ENCODE measurements around the gene MCTP2. TPM values are rescaled to one million over a fixed set of nuclear protein-coding genes. Genes with fewer than 3 reads are reported as not detected.

MCTP2 gene
- total and polyA plus RNA-seq, 2 of the 13 experiments (the other 11 are each of a cell fraction or from before 2014, with no cell fraction given), result 5.1 to 8.6 TPM

DNA sequence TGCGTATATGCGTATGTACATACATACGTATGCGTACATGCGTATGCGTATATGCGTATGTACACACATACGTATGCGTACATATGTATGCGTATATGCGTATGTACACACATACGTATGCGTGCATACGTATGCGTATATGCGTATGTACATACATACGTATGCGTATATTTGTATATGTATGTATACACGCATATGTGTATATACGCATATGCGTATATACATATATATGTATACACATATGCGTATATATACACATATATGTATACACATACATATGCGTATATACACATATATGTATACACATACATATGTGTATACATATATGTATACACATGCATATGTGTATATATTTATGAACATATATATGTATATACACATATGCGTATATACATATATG, 12.1 kb downstream of the MCTP2 start:
- ChIA-PET POLR2A (no interaction called here), CTCF (ENCODE audit: low intra/inter-chr PET ratio, low total read pairs) (no interaction called here)
- FAIRE-seq (no peak), DNase-seq (ENCODE audit: low spot score) (no peak), ATAC-seq (no peak)
- Histone ChIP-seq H4K20me1 (ENCODE audit: insufficient read depth, low read length) (no peaks in the 10 kb centered on the region), H3K36me3 (replicated peaks in 1 of 2; ENCODE audit: control insufficient read depth in 1 of 2, insufficient read depth in 2 of 2, low read length in 2 of 2) (no peaks in the 10 kb centered on the region), H3K27me3 (ENCODE audit: control insufficient read depth in 1 of 2, insufficient read depth in 2 of 2, low read length in 2 of 2) (no peaks in the 10 kb centered on the region), H3K4me3 (replicated peaks in 1 of 3; ENCODE audit: insufficient read depth in 1 of 3, low read depth in 2 of 3, low read length in 3 of 3) (no peak overlapping the region), H3K27ac (ENCODE audit: extremely low read length, insufficient read depth, low read length) (no peak overlapping the region), H3K79me2 (ENCODE audit: insufficient read depth, low read length) (peaks cover 2% of the 10 kb centered on the region), H2AFZ (ENCODE audit: low read length) (no peak overlapping the region), H3K9me3 (ENCODE audit: low read length) (peaks cover 10% of the 10 kb centered on the region; the same call in 1 of the 2 replicates), H3K9ac (ENCODE audit: insufficient read depth, low read depth, low read length) (no peak overlapping the region), H3K4me2 (ENCODE audit: low read depth, low read length) (no peak overlapping the region), H3K4me1 (ENCODE audit: insufficient read depth, low read length) (peaks cover 27% of the 10 kb centered on the region)
- intact Hi-C loops (cut with micrococcal nuclease; ENCODE audit: unreplicated experiment) (no loop called here), in situ Hi-C loops (cut with HindIII; ENCODE audit: extremely low pct_ligation_motif_present, low pct_unique_long_range_greater_than_20kb) (no loop called here)
- no TSS peak for BruUV-seq (replicated peaks)
- WGBS (ENCODE audit: low lambda C conversion rate), result 97% methylated on average over 24 of the region's 24 CpGs
- TF ChIP-seq, protein P1, sequence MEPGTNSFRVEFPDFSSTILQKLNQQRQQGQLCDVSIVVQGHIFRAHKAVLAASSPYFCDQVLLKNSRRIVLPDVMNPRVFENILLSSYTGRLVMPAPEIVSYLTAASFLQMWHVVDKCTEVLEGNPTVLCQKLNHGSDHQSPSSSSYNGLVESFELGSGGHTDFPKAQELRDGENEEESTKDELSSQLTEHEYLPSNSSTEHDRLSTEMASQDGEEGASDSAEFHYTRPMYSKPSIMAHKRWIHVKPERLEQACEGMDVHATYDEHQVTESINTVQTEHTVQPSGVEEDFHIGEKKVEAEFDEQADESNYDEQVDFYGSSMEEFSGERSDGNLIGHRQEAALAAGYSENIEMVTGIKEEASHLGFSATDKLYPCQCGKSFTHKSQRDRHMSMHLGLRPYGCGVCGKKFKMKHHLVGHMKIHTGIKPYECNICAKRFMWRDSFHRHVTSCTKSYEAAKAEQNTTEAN (CRISPR knock-in tag; conservative IDR thresholded peaks at IDR 0.05), result no peak
- TF ChIP-seq EZH2 (conservative IDR thresholded peaks at IDR 0.05; ENCODE audit: low read depth, low read length) (no peak), MYNN (CRISPR knock-in tag; IDR thresholded peaks at IDR 0.05; ENCODE audit: low read depth) (no peak), MED1 (CRISPR knock-in tag; IDR thresholded peaks at IDR 0.05) (no peak), ZNF343 (CRISPR knock-in tag; IDR thresholded peaks at IDR 0.05) (no peak), SOX6 (IDR thresholded peaks at IDR 0.05) (no peak), SOX6 (CRISPR knock-in tag; IDR thresholded peaks at IDR 0.05) (no peak), FOXK1 (CRISPR knock-in tag; IDR thresholded peaks at IDR 0.05; ENCODE audit: borderline replicate concordance, low read depth) (no peak), KDM6A (CRISPR knock-in tag; IDR thresholded peaks at IDR 0.05; ENCODE audit: low read depth) (no peak), ZNF780A (CRISPR knock-in tag; IDR thresholded peaks at IDR 0.05) (no peak), ZFP41 (CRISPR knock-in tag; IDR thresholded peaks at IDR 0.05; ENCODE audit: borderline replicate concordance) (no peak)
- TF ChIP-seq, protein P2, sequence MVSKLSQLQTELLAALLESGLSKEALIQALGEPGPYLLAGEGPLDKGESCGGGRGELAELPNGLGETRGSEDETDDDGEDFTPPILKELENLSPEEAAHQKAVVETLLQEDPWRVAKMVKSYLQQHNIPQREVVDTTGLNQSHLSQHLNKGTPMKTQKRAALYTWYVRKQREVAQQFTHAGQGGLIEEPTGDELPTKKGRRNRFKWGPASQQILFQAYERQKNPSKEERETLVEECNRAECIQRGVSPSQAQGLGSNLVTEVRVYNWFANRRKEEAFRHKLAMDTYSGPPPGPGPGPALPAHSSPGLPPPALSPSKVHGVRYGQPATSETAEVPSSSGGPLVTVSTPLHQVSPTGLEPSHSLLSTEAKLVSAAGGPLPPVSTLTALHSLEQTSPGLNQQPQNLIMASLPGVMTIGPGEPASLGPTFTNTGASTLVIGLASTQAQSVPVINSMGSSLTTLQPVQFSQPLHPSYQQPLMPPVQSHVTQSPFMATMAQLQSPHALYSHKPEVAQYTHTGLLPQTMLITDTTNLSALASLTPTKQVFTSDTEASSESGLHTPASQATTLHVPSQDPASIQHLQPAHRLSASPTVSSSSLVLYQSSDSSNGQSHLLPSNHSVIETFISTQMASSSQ (IDR thresholded peaks at IDR 0.05; ENCODE audit: low read depth), result no peak
- TF ChIP-seq, protein P2 (CRISPR knock-in tag; IDR thresholded peaks at IDR 0.05; ENCODE audit: borderline replicate concordance), result no peak
- TF ChIP-seq, protein P3, sequence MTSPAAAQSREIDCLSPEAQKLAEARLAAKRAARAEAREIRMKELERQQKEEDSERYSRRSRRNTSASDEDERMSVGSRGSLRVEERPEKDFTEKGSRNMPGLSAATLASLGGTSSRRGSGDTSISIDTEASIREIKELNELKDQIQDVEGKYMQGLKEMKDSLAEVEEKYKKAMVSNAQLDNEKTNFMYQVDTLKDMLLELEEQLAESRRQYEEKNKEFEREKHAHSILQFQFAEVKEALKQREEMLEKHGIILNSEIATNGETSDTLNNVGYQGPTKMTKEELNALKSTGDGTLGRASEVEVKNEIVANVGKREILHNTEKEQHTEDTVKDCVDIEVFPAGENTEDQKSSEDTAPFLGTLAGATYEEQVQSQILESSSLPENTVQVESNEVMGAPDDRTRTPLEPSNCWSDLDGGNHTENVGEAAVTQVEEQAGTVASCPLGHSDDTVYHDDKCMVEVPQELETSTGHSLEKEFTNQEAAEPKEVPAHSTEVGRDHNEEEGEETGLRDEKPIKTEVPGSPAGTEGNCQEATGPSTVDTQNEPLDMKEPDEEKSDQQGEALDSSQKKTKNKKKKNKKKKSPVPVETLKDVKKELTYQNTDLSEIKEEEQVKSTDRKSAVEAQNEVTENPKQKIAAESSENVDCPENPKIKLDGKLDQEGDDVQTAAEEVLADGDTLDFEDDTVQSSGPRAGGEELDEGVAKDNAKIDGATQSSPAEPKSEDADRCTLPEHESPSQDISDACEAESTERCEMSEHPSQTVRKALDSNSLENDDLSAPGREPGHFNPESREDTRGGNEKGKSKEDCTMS (CRISPR knock-in tag; conservative IDR thresholded peaks at IDR 0.05), result no peak
- TF ChIP-seq, protein P4, sequence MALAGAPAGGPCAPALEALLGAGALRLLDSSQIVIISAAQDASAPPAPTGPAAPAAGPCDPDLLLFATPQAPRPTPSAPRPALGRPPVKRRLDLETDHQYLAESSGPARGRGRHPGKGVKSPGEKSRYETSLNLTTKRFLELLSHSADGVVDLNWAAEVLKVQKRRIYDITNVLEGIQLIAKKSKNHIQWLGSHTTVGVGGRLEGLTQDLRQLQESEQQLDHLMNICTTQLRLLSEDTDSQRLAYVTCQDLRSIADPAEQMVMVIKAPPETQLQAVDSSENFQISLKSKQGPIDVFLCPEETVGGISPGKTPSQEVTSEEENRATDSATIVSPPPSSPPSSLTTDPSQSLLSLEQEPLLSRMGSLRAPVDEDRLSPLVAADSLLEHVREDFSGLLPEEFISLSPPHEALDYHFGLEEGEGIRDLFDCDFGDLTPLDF (CRISPR knock-in tag; IDR thresholded peaks at IDR 0.05), result no peak
- TF ChIP-seq, protein P5, sequence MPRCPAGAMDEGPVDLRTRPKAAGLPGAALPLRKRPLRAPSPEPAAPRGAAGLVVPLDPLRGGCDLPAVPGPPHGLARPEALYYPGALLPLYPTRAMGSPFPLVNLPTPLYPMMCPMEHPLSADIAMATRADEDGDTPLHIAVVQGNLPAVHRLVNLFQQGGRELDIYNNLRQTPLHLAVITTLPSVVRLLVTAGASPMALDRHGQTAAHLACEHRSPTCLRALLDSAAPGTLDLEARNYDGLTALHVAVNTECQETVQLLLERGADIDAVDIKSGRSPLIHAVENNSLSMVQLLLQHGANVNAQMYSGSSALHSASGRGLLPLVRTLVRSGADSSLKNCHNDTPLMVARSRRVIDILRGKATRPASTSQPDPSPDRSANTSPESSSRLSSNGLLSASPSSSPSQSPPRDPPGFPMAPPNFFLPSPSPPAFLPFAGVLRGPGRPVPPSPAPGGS (CRISPR knock-in tag; IDR thresholded peaks at IDR 0.05), result no peak

Measured in HepG2 (cell line).